Spleen (tissue), 7 donors: Measurements from ENCODE around the gene BZW2.

Experiments
- POLR2A ChIP-seq, 3 donors: fragments of 450-650 bp; IDR thresholded peaks; one replicate each; pipeline ENCODE4 v1.5.1; 2017; ENCODE audit warnings: antibody characterized with exemption in 3 of 3, mild to moderate bottlenecking in 1 of 3
- TF ChIP-seq, protein P1 (sequence below), 11 experiments: fragments of 200-600 bp in 7 of 11; fragments of 450-650 bp in 4 of 11; sonication (generic) in 4 of 11; IDR thresholded peaks in 8 of 11; conservative IDR thresholded peaks in 3 of 11; 1 replicate in 7 of 11; 2 replicates in 4 of 11; pipeline versions ENCODE4 v1.4.0 to v1.8.0; 2016 to 2021; ENCODE audit warnings: antibody characterized with exemption in 11 of 11, inconsistent platforms in 4 of 11, mild to moderate bottlenecking in 1 of 11
- donor health status: DM: no; HTN: no; CAD: no; lungs with moderate emphysema.
- donor health status: DM: no; HTN: no; CAD: no.
- donor health status: DM: no; HTN: no; CAD: no.

DNA sequence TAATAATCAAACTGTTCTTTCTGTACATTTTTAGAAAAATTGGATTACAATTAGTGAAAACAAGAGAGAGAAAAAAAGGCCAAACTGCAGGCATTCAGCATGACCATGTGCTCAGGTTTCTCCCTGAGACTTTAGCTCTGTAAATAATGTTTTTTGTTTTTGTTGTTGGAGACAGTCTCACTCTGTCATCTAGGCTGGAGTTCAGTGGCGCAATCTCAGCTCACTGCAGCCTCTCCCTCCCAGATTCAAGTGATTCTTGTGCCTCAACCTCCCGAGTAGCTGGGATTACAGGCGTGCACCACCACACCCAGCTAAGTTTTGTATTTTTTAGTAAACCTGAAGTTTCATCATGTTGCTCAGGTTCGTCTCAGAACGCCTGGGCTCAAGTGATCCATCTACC lies 23.0 kb downstream of the BZW2 start:
- TF ChIP-seq, protein P1, sequence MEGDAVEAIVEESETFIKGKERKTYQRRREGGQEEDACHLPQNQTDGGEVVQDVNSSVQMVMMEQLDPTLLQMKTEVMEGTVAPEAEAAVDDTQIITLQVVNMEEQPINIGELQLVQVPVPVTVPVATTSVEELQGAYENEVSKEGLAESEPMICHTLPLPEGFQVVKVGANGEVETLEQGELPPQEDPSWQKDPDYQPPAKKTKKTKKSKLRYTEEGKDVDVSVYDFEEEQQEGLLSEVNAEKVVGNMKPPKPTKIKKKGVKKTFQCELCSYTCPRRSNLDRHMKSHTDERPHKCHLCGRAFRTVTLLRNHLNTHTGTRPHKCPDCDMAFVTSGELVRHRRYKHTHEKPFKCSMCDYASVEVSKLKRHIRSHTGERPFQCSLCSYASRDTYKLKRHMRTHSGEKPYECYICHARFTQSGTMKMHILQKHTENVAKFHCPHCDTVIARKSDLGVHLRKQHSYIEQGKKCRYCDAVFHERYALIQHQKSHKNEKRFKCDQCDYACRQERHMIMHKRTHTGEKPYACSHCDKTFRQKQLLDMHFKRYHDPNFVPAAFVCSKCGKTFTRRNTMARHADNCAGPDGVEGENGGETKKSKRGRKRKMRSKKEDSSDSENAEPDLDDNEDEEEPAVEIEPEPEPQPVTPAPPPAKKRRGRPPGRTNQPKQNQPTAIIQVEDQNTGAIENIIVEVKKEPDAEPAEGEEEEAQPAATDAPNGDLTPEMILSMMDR (IDR thresholded peaks at IDR 0.05 in 8 of 11, conservative IDR thresholded peaks at IDR 0.05 in 3 of 11) = no peak
- TF ChIP-seq POLR2A (IDR thresholded peaks at IDR 0.05) = no peak
